ENCODE measurements around the gene BRME1.

Gene BRME1

DNA sequence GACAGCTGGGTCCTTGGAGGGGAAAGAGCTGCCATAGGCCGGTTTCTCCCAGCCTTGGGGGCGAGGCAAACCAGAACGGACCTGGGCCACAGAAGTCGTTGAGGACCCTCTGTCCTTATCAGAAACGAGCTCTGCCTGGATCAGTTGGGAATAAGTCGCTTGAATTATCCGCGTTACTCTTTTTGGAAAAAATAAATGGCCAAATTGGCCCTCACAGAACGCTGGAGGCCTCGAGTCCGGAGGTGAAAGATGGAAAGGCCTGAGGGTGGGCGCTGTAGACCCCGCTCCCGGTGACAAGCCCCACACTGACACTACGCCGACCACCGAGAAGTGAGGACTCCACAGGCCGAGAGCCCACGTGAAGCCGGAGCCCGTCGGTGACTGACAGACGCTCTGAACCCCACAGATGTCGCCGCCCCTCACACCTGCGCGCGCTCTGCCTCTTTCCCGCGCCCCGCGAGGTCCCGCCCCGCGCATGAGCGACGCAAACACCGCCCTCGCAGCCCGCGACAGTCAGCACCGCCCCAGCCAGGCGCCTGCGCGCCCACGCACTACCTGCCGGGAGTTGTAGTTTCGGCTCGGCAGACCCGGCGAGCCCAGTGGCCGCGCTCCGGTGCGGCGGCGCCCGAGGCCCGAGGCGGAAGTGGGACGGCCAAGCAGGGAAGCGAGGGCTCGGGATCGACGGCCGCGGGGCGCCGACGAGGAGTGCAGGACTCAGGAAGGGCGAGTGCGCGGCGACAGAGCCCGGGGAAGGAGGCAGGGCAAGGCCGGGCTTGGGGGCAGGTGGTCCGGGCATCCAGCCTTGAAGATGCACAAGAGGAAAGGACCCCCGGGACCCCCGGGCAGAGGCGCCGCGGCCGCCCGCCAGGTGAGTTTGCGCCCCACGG, at the start of gene BRME1, which contains the start of gene CC2D1A:
Gene BRME1 (minus strand): TSS at position 484 of the 887 bp plus-strand sequence. CDS start 1,225 bp downstream, outside the sequence.
Gene CC2D1A (plus strand): TSS at position 568 of the 887 bp plus-strand sequence. CDS start 241 bp downstream, at position 809.
- peak; percentile 84 to 95 for DNase-seq (ENCODE audit: low read depth in 1 of 2, low spot score in 1 of 2)

DNA sequence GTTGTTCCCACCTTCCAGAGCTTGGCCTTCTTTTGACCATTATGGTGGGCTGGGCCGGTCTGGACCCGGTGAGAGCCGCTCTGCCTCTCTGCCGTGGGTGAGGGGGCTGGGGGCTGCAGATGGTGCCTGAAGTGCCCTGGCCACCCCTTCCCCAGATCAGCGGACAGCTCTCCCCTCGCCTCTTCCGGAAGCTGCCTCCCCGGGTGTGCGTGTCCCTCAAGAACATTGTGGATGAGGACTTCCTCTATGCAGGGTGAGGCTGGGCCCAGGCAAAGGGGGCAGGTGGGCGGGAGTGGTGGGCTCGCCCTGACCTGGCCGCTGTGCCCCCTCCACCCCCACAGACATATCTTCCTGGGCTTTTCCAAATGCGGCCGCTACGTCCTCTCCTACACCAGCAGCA, 48.3 kb upstream of the BRME1 start:
- DNase-seq (ENCODE audit: low read depth in 1 of 2, low spot score in 1 of 2): no peak

- no peak for DNase-seq (ENCODE audit: low read depth in 1 of 2, low spot score in 1 of 2)
These were observed 47.1 kb upstream of the BRME1 start for GRCh38 chr19:13952931-13953531.

DNA sequence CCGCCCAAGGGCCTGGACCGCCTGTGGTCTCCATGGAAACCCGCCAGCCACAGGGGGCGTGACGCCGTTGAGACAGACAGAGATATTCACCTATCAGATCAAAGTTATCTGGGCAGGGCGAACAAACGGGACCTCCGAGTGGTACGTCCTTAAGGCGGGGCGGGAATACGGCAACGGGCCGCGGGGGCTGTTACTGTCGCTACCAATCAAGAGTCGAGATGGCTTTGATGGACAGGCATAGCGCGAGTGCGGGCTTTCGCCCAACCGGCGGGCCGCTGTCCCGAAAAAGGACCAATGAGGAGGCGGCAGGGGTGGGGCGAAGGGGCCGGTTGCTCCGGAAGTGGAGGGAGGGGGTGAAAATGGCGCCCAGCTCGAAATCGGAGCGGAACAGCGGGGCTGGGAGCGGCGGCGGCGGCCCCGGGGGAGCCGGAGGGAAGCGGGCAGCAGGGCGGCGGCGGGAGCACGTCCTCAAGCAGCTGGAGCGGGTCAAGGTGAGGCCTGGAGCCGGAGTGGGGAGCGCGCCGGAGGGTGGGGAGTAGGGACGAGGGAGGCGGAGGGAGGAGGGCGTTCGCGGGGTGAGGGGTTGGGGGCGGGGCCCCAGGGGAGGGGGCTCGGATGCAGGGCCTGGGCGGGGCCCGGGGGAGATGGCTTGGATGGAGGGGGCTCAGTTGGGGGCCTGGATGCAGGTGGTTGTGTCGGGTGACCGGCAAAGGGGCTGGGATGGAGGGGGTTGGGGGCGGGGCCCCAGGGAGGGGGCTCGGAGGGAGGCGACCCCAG, 46.4 kb upstream of the BRME1 start, which contains the start of gene DCAF15:
Gene DCAF15 (plus strand): TSS at position 356 of the 777 bp plus-strand sequence. CDS start 4 bp downstream, at position 360.
- peak; percentile 94 to 97 for DNase-seq (ENCODE audit: low read depth in 1 of 2, low spot score in 1 of 2)

- DNase-seq (ENCODE audit: low read depth in 1 of 2, low spot score in 1 of 2): no peak
These were observed 45.9 kb upstream of the BRME1 start for GRCh38 chr19:13951799-13952153.

GRCh38 chr19:13951043-13951442, 45.1 kb upstream of the BRME1 start:
- no peak for DNase-seq (ENCODE audit: low read depth in 1 of 2, low spot score in 1 of 2)

- DNase-seq (ENCODE audit: low read depth in 1 of 2, low spot score in 1 of 2): no peak
These were observed 40.5 kb upstream of the BRME1 start for GRCh38 chr19:13946414-13946813.

DNA sequence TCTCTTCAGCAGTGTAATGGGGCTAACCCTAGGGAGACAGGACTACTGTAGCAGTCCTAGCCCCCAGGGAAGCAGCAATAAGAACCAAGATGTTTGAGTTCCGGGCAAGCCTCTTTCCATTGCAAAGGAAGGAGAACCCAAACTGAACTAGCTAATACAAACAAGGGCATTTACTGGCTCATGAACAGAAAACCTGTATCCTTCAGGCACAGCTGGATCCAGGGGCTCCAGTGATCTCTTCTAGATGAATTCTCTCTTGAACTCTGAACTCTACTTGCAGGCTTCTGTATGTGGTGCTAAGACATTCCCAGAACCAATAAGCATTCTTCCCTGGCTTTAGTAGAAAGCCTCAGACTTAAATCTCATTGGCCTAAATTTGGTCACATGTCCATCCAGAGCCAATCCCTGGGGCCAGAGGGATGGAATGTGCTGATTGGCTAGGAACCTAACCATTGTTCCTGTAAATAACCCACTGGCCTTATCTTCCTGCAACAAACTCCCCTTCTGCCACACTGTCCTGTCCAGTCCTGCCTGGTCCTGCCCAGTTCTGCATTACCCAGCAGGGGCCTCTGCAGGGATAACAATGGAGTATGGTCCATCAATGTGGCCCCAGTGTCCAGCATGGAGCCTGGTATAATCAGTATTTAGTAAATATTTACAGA, 36.2 kb upstream of the BRME1 start:
- DNase-seq (ENCODE audit: low read depth in 1 of 2, low spot score in 1 of 2): no peak

- DNase-seq (ENCODE audit: low read depth in 1 of 2, low spot score in 1 of 2): no peak
These were observed 32.6 kb upstream of the BRME1 start, which contains the start of gene PODNL1 for GRCh38 chr19:13938301-13939064. Gene PODNL1 (minus strand): TSS chr19:13938417. CDS start chr19:13938181, 236 bp downstream.

GRCh38 chr19:13937479-13938300, 31.8 kb upstream of the BRME1 start:
- no peak for DNase-seq (ENCODE audit: low read depth in 1 of 2, low spot score in 1 of 2)

GRCh38 chr19:13935765-13936510, 30.0 kb upstream of the BRME1 start:
- DNase-seq (ENCODE audit: low read depth in 1 of 2, low spot score in 1 of 2): no peak

- no peak for DNase-seq (ENCODE audit: low read depth in 1 of 2, low spot score in 1 of 2)
These were observed 28.8 kb upstream of the BRME1 start for GRCh38 chr19:13934785-13935109.

DNA sequence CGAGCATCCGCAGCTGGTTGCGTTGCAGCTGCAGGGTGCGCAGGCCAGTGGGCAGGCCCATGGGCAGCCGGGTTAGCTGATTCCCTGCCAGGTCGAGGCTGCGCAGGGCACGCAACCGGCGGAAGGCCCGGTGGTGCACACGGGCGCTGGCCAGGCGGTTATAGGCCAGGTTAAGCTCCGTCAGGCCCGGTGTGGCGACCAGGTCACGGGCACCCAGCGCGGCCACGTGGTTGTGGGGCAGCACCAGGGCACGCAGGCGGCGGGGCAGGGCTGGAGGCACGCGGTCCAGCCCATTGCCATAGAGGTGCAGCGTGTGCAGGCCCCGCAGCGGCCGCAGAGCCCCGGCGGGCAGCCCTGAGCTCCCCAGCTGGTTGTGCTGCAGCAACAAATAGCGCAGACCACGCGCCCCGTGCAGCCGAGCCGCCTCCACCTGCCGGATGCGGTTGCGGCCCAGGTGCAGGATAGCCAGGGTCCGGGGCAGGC, 27.0 kb upstream of the BRME1 start:
- DNase-seq (ENCODE audit: low read depth in 1 of 2, low spot score in 1 of 2): no peak

GRCh38 chr19:13932149-13932637, 26.3 kb upstream of the BRME1 start:
- no peak for DNase-seq (ENCODE audit: low read depth in 1 of 2, low spot score in 1 of 2)

- DNase-seq (ENCODE audit: low read depth in 1 of 2, low spot score in 1 of 2): no peak
These were observed 25.7 kb upstream of the BRME1 start for GRCh38 chr19:13931391-13932148.

- DNase-seq (ENCODE audit: low read depth in 1 of 2, low spot score in 1 of 2): no peak
These were observed 24.5 kb upstream of the BRME1 start for GRCh38 chr19:13930402-13930801.

- DNase-seq (ENCODE audit: low read depth in 1 of 2, low spot score in 1 of 2): no peak
These were observed 24.0 kb upstream of the BRME1 start for GRCh38 chr19:13929956-13930355.

DNA sequence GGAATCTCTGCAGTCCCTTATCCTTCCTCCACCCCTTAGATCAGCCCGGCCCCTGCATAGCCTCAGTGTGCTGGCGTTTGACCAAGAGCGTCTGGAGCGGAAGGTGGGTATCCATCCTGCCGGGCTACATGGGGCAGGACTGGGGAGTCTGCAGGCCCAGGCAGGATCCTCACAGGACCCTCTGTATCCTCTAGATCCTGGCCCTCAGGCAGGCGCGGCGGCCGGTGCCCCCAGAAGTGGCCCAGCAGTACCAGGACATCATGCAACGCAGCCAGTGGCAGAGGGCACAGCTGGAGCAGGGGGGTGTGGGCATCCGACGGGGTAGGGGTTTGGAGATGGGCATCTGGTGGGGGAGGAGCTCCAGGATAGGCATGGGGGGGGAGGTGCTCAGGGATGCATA, 23.4 kb upstream of the BRME1 start:
- DNase-seq (ENCODE audit: low read depth in 1 of 2, low spot score in 1 of 2): no peak

All from stimulated activated CD4-positive, alpha-beta T cell treated with anti-CD3 and anti-CD28 coated beads, Interleukin-15, amount 100 ng/mL, for 1 hour (primary cell).